HepG2 (cell line): Measurements from ENCODE around the gene CLEC6A.

Source experiments
- HMG20B ChIP-seq: conservative IDR thresholded peaks from 2 replicates; pipeline ENCODE4 v1.6.1; 2016; ENCODE audit warnings: missing genetic modification reagents, missing compliant biosample characterization
- KDM1A ChIP-seq: IDR thresholded peaks from 2 replicates; pipeline ENCODE4 v1.6.1; 2016; ENCODE audit warnings: missing compliant biosample characterization
- PHF8 ChIP-seq: sonication (generic); formaldehyde crosslinking; IDR thresholded peaks from 2 replicates; pipeline ENCODE4 v1.5.0; 2020; ENCODE audit warnings: missing genetic modification reagents
- THAP11 ChIP-seq: IDR thresholded peaks from 2 replicates; pipeline ENCODE4 v1.6.1; 2016; ENCODE audit warnings: missing biosample characterization, missing genetic modification reagents
- YY1 ChIP-seq: IDR thresholded peaks from 2 replicates; pipeline ENCODE4 v1.6.1; 2011; ENCODE audit warnings: low read length, low read depth, moderate library complexity, mild to moderate bottlenecking; ENCODE audit not compliant: insufficient read depth, insufficient replicate concordance
- TF ChIP-seq, protein P1 (sequence below): sonication (generic); formaldehyde crosslinking; IDR thresholded peaks from 2 replicates; pipeline ENCODE4; 2020; ENCODE audit warnings: missing genetic modification reagents, mild to moderate bottlenecking, borderline replicate concordance
- TF ChIP-seq, protein P2 (sequence below), 2 experiments: IDR thresholded peaks; 2 replicates each; pipeline ENCODE4 v1.6.1; 2011 to 2012; ENCODE audit warnings: low read length in 2 of 2, borderline replicate concordance in 1 of 2, low read depth in 1 of 2, mild to moderate bottlenecking in 1 of 2, moderate library complexity in 1 of 2
- TF ChIP-seq, protein P3 (sequence below): sonication (generic); formaldehyde crosslinking; conservative IDR thresholded peaks from 2 replicates; pipeline ENCODE4 v1.8.0; 2022; ENCODE audit warnings: mild to moderate bottlenecking, moderate library complexity, missing genetic modification reagents
- TF ChIP-seq, protein P4 (sequence below): sonication (generic); formaldehyde crosslinking; IDR thresholded peaks from 2 replicates; pipeline ENCODE4 v1.5.0; 2020; ENCODE audit warnings: mild to moderate bottlenecking, missing genetic modification reagents, borderline replicate concordance
- TF ChIP-seq, protein P5 (sequence below): sonication (generic); formaldehyde crosslinking; IDR thresholded peaks from 2 replicates; pipeline ENCODE4 v1.5.0; 2020; ENCODE audit warnings: mild to moderate bottlenecking, missing genetic modification reagents, moderate library complexity

DNA sequence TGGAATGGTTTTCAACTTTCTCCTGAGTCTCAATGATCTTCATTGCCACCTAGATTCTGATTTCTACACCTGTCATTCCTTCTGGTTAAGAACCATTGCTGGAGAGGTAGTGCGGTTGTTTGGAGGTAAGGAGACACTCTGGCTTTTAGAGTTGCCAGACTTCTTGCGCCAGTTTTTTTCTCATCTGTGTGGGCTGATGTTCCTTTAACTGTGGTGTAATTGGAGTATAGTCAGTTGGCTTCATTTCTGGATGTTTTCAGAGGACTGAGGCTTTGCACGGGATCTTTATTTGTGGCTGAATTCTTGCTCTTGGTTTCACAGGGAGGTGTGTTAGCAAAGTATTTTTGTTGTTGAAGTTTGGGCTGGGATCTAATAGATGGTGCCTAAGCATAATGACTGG lies 51.8 kb downstream of the CLEC6A start:
- no peak for TF ChIP-seq HMG20B (CRISPR knock-in tag)
- TF ChIP-seq, protein P1, sequence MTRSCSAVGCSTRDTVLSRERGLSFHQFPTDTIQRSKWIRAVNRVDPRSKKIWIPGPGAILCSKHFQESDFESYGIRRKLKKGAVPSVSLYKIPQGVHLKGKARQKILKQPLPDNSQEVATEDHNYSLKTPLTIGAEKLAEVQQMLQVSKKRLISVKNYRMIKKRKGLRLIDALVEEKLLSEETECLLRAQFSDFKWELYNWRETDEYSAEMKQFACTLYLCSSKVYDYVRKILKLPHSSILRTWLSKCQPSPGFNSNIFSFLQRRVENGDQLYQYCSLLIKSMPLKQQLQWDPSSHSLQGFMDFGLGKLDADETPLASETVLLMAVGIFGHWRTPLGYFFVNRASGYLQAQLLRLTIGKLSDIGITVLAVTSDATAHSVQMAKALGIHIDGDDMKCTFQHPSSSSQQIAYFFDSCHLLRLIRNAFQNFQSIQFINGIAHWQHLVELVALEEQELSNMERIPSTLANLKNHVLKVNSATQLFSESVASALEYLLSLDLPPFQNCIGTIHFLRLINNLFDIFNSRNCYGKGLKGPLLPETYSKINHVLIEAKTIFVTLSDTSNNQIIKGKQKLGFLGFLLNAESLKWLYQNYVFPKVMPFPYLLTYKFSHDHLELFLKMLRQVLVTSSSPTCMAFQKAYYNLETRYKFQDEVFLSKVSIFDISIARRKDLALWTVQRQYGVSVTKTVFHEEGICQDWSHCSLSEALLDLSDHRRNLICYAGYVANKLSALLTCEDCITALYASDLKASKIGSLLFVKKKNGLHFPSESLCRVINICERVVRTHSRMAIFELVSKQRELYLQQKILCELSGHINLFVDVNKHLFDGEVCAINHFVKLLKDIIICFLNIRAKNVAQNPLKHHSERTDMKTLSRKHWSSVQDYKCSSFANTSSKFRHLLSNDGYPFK, result no peak
- TF ChIP-seq, protein P2, sequence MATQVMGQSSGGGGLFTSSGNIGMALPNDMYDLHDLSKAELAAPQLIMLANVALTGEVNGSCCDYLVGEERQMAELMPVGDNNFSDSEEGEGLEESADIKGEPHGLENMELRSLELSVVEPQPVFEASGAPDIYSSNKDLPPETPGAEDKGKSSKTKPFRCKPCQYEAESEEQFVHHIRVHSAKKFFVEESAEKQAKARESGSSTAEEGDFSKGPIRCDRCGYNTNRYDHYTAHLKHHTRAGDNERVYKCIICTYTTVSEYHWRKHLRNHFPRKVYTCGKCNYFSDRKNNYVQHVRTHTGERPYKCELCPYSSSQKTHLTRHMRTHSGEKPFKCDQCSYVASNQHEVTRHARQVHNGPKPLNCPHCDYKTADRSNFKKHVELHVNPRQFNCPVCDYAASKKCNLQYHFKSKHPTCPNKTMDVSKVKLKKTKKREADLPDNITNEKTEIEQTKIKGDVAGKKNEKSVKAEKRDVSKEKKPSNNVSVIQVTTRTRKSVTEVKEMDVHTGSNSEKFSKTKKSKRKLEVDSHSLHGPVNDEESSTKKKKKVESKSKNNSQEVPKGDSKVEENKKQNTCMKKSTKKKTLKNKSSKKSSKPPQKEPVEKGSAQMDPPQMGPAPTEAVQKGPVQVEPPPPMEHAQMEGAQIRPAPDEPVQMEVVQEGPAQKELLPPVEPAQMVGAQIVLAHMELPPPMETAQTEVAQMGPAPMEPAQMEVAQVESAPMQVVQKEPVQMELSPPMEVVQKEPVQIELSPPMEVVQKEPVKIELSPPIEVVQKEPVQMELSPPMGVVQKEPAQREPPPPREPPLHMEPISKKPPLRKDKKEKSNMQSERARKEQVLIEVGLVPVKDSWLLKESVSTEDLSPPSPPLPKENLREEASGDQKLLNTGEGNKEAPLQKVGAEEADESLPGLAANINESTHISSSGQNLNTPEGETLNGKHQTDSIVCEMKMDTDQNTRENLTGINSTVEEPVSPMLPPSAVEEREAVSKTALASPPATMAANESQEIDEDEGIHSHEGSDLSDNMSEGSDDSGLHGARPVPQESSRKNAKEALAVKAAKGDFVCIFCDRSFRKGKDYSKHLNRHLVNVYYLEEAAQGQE (IDR thresholded peaks at IDR 0.05; ENCODE audit: borderline replicate concordance in 1 of 2, low read depth in 1 of 2, low read length in 2 of 2), result no peak
- TF ChIP-seq KDM1A (CRISPR knock-in tag), result no peak
- TF ChIP-seq, protein P3, sequence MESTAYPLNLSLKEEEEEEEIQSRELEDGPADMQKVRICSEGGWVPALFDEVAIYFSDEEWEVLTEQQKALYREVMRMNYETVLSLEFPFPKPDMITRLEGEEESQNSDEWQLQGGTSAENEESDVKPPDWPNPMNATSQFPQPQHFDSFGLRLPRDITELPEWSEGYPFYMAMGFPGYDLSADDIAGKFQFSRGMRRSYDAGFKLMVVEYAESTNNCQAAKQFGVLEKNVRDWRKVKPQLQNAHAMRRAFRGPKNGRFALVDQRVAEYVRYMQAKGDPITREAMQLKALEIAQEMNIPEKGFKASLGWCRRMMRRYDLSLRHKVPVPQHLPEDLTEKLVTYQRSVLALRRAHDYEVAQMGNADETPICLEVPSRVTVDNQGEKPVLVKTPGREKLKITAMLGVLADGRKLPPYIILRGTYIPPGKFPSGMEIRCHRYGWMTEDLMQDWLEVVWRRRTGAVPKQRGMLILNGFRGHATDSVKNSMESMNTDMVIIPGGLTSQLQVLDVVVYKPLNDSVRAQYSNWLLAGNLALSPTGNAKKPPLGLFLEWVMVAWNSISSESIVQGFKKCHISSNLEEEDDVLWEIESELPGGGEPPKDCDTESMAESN (CRISPR knock-in tag), result no peak
- TF ChIP-seq, protein P4, sequence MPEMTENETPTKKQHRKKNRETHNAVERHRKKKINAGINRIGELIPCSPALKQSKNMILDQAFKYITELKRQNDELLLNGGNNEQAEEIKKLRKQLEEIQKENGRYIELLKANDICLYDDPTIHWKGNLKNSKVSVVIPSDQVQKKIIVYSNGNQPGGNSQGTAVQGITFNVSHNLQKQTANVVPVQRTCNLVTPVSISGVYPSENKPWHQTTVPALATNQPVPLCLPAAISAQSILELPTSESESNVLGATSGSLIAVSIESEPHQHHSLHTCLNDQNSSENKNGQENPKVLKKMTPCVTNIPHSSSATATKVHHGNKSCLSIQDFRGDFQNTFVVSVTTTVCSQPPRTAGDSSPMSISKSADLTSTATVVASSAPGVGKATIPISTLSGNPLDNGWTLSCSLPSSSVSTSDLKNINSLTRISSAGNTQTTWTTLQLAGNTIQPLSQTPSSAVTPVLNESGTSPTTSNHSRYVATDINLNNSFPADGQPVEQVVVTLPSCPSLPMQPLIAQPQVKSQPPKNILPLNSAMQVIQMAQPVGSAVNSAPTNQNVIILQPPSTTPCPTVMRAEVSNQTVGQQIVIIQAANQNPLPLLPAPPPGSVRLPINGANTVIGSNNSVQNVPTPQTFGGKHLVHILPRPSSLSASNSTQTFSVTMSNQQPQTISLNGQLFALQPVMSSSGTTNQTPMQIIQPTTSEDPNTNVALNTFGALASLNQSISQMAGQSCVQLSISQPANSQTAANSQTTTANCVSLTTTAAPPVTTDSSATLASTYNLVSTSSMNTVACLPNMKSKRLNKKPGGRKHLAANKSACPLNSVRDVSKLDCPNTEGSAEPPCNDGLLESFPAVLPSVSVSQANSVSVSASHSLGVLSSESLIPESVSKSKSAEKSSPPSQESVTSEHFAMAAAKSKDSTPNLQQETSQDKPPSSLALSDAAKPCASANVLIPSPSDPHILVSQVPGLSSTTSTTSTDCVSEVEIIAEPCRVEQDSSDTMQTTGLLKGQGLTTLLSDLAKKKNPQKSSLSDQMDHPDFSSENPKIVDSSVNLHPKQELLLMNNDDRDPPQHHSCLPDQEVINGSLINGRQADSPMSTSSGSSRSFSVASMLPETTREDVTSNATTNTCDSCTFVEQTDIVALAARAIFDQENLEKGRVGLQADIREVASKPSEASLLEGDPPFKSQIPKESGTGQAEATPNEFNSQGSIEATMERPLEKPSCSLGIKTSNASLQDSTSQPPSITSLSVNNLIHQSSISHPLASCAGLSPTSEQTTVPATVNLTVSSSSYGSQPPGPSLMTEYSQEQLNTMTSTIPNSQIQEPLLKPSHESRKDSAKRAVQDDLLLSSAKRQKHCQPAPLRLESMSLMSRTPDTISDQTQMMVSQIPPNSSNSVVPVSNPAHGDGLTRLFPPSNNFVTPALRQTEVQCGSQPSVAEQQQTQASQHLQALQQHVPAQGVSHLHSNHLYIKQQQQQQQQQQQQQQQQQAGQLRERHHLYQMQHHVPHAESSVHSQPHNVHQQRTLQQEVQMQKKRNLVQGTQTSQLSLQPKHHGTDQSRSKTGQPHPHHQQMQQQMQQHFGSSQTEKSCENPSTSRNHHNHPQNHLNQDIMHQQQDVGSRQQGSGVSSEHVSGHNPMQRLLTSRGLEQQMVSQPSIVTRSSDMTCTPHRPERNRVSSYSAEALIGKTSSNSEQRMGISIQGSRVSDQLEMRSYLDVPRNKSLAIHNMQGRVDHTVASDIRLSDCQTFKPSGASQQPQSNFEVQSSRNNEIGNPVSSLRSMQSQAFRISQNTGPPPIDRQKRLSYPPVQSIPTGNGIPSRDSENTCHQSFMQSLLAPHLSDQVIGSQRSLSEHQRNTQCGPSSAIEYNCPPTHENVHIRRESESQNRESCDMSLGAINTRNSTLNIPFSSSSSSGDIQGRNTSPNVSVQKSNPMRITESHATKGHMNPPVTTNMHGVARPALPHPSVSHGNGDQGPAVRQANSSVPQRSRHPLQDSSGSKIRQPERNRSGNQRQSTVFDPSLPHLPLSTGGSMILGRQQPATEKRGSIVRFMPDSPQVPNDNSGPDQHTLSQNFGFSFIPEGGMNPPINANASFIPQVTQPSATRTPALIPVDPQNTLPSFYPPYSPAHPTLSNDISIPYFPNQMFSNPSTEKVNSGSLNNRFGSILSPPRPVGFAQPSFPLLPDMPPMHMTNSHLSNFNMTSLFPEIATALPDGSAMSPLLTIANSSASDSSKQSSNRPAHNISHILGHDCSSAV (CRISPR knock-in tag), result no peak
- no peak for TF ChIP-seq THAP11 (CRISPR knock-in tag)
- TF ChIP-seq, protein P5, sequence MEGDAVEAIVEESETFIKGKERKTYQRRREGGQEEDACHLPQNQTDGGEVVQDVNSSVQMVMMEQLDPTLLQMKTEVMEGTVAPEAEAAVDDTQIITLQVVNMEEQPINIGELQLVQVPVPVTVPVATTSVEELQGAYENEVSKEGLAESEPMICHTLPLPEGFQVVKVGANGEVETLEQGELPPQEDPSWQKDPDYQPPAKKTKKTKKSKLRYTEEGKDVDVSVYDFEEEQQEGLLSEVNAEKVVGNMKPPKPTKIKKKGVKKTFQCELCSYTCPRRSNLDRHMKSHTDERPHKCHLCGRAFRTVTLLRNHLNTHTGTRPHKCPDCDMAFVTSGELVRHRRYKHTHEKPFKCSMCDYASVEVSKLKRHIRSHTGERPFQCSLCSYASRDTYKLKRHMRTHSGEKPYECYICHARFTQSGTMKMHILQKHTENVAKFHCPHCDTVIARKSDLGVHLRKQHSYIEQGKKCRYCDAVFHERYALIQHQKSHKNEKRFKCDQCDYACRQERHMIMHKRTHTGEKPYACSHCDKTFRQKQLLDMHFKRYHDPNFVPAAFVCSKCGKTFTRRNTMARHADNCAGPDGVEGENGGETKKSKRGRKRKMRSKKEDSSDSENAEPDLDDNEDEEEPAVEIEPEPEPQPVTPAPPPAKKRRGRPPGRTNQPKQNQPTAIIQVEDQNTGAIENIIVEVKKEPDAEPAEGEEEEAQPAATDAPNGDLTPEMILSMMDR, result no peak
- TF ChIP-seq PHF8 (CRISPR knock-in tag), result no peak
- TF ChIP-seq YY1, result no peak
